Activated T-cell treated with anti-CD3 and anti-CD28 coated beads, Interleukin-2, amount 50 U/mL, for 24 hours (primary cell): ENCODE measurements around the gene HIVEP3.
A peak's percentile ranks its signal among the peaks of the same experiment; 100 is the strongest.

Source experiments
- DNase-seq: peaks from one replicate; pipeline ENCODE4 v3.0.0-alpha.2; 2020
- H3K27ac Mint-ChIP-seq: 2 replicates; pipeline ENCODE4 v1.8.0; 2020; ENCODE audit warnings: mild to moderate bottlenecking, mixed read lengths
- H3K27me3 Mint-ChIP-seq: 2 replicates; pipeline ENCODE4 v1.8.0; 2020; ENCODE audit warnings: mixed read lengths
- H3K36me3 Mint-ChIP-seq: 2 replicates; pipeline ENCODE4 v1.8.0; 2020; ENCODE audit warnings: low read depth, mixed read lengths
- H3K4me1 Mint-ChIP-seq: 2 replicates; pipeline ENCODE4 v1.8.0; 2020; ENCODE audit warnings: low read depth, mixed read lengths
- H3K4me3 Mint-ChIP-seq: 2 replicates; pipeline ENCODE4 v1.8.0; 2020; ENCODE audit warnings: mild to moderate bottlenecking, moderate library complexity, mixed read lengths
- H3K9me3 Mint-ChIP-seq: 2 replicates; pipeline ENCODE4 v1.8.0; 2020; ENCODE audit warnings: mixed read lengths

Gene HIVEP3

DNA sequence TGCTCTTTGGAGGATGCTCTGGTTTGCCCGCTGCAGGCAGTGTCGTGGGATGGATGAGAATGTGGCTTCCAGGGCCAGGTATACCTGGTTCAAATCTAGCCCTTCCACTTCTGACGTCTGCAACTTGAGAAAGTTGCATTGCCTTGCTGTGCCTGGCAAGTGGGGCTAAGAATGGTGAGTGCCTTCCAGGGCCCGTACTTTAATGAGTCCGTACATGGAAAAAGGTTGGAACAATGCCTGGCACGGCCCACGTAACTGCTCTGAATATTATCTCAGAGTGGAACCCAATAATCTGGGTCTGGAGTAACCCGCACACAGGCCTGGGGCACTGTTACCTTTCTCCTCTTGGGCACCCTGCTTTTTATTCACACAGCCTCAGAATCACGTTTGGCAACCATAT lies 287.6 kb downstream of the HIVEP3 start:
- Mint-ChIP-seq H3K36me3 (peaks cover 93% of the 10 kb centered on the region), H3K4me3 (no peak overlapping the region), H3K9me3 (no peaks in the 10 kb centered on the region), H3K27me3 (no peaks in the 10 kb centered on the region), H3K27ac (no peak overlapping the region), H3K4me1 (peaks cover 94% of the 10 kb centered on the region)
- DNase-seq = peak; percentile 17

DNA sequence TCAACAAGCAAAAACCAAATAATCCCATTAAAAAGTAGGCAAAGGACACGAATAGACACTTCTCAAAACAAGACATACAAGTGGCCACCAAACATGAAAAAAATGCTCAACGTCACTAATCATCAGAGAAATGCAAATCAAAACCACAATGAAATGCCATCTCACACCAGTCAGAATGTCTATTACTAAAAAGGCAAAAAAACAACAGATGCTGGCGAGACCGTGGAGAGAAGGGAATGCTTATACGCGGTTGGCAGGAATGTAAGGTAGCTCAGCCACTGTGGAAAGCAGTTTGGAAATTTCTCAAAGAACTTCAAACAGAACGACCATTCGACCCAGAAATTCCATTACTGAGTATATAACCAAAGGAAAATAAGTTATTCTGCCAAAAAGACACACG lies 289.2 kb downstream of the HIVEP3 start:
- Mint-ChIP-seq H3K9me3 (no peaks in the 10 kb centered on the region), H3K4me3 (no peak overlapping the region), H3K27ac (peak overlapping the region; percentile 6), H3K36me3 (peaks cover 91% of the 10 kb centered on the region), H3K27me3 (no peaks in the 10 kb centered on the region), H3K4me1 (peaks cover 86% of the 10 kb centered on the region)
- no peak for DNase-seq

DNA sequence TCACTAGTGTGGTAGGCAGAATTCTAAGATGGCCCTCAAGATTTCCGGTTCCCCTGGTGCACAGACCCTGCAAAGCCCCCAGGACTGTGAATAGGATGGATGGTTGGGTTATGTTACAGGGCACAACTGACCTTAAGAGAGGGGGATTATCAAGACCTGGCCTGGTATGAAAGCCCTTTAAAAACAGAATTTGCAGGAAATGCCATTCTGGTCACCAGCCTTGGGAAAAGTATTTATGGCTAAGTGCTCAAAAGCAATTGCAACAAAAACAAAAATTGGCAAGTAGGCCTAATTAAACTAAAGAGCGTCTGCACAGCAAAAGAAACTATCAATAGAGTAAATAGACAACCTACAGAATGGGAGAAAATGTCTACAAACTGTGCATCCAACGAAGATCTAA lies 289.6 kb downstream of the HIVEP3 start:
- Mint-ChIP-seq H3K4me1 (peaks cover 86% of the 10 kb centered on the region), H3K36me3 (peaks cover 92% of the 10 kb centered on the region), H3K27ac (peak overlapping the region; percentile 6)

DNA sequence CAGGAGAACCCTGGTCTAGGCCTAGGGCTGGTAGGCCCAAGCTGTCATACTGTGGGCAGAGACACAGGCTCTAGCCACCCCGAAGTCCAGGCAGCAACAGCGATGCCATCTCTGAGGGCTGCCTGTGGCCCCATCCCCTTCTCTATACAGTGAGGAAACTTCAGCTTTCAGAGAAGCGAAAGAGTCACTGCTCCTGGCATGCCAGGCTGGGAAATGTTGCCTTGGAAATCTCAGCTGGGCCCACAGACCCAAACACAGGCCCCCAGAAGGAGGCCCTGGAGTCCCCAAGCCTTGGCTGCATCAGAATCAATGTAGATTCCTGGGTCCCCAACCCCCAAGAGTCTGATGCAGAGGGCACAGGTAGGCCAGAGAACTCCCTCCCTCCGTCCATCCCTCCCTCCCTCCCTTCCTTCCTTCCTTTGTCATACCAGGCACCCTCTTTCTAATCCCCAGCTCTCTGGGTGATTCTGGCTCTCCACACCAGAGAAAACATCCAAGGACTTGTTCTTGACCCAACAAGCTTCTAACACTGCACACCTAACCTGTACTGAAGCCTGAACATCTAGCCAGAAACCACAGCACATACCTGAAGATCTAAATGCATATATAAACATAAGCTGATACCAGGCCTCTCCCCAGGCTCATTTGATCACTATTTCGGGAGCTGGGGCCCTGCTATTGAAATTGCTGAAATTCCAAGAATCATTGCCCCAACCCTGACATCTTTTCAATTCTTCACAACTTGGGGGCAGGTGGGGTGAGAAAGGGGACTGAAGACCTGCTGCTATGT lies 291.0 kb downstream of the HIVEP3 start:
- Mint-ChIP-seq H3K36me3 (peaks cover 92% of the 10 kb centered on the region), H3K4me3 (no peak overlapping the region), H3K4me1 (peaks cover 86% of the 10 kb centered on the region), H3K27me3 (no peaks in the 10 kb centered on the region), H3K9me3 (no peaks in the 10 kb centered on the region), H3K27ac (peak overlapping the region; percentile 84)
- no peak for DNase-seq

More for the DNA sequence above, 289.6 kb downstream of the HIVEP3 start:
- H3K27me3 Mint-ChIP-seq = no peaks in the 10 kb centered on the region
- no peak overlapping the region for H3K4me3 Mint-ChIP-seq
- DNase-seq = no peak
- no peaks in the 10 kb centered on the region for H3K9me3 Mint-ChIP-seq

DNA sequence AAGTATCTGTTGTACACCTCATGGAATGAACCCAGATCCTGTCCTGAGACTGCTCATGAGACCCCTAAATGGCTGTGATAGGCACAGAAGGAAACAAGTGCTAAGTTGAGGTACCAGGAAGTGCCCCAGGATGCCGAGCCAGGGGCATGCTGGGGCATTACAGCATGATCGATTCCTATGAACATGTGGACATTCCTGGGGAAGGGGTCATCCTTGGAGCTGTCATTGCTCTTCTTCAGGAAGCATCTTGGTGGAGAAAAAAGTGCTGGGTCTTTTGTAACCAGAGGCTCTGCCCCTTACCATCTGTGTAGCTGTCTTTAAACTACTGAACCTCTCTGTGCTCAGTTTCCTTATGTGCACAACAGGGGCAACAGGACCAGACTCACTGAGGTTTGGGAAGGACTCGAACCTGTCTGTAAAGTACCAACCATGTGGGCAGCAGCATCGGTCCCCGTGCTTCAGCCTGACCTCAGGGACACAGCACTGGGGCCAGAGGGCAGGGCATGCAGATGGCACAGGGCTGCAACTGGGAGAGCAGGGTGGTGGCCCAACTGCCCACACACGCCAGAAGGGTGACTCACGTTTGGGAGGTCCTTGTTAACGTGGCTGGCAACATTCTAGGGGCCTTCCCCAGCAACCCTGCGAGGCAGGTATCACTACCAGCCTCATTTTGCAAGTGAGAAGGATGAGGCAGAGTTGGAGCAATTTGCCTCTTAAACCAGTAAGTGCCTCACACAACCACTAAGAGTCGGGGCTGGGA lies 291.9 kb downstream of the HIVEP3 start:
- Mint-ChIP-seq H3K9me3 (no peaks in the 10 kb centered on the region), H3K4me3 (no peak overlapping the region), H3K4me1 (peaks cover 88% of the 10 kb centered on the region), H3K36me3 (peaks cover 92% of the 10 kb centered on the region), H3K27me3 (no peaks in the 10 kb centered on the region), H3K27ac (peak overlapping the region; percentile 84)
- DNase-seq = peak; percentile 70

DNA sequence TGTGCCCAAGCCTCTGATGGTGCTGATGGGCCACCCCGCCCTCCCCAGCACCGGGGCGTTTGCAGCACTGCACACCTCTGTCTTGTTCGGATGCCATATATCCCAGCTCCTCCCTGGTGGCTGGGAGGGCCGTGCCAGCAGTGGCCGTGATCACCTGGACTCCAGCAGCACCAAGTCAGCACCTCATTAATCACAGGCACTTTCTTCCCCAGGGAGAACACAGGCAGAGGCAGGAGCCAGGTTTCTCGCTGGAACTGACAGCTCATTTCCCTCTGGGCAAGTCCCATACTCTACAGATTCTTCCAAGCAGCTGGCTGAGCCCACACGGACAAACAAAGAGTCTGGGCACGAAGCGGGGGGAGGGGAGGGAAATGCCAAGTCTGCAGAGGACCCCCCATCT lies 292.6 kb downstream of the HIVEP3 start:
- no peak overlapping the region for H3K4me3 Mint-ChIP-seq
- DNase-seq = peak; percentile 29
- no peaks in the 10 kb centered on the region for H3K27me3 Mint-ChIP-seq
- peak overlapping the region; percentile 67 for H3K27ac Mint-ChIP-seq
- H3K9me3 Mint-ChIP-seq = no peaks in the 10 kb centered on the region
- H3K36me3 Mint-ChIP-seq = peaks cover 92% of the 10 kb centered on the region
- peaks cover 87% of the 10 kb centered on the region for H3K4me1 Mint-ChIP-seq

DNA sequence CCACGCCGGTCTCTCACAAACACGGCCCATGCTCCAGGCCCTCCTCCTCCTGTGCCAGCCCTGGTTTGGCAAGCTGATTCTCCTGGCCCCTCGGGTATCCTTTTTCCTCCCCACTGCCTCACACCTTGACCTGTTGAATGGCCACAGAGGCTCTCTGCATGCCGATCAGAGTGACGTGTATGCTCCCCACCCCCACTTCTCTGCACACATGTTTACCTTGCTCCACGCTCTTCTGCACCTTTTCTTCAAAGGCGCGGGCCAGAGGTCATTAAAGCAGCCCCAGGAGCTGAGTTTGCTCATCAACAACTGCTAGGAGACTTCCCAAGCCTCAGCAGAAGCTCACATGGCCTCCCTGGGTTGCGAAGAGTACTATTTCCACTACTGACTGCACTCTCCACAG lies 295.0 kb downstream of the HIVEP3 start:
- Mint-ChIP-seq H3K4me1 (peaks cover 71% of the 10 kb centered on the region), H3K27me3 (no peaks in the 10 kb centered on the region), H3K36me3 (peaks cover 94% of the 10 kb centered on the region), H3K27ac (peak overlapping the region; percentile 80), H3K9me3 (no peaks in the 10 kb centered on the region), H3K4me3 (no peak overlapping the region)
- no peak for DNase-seq

DNA sequence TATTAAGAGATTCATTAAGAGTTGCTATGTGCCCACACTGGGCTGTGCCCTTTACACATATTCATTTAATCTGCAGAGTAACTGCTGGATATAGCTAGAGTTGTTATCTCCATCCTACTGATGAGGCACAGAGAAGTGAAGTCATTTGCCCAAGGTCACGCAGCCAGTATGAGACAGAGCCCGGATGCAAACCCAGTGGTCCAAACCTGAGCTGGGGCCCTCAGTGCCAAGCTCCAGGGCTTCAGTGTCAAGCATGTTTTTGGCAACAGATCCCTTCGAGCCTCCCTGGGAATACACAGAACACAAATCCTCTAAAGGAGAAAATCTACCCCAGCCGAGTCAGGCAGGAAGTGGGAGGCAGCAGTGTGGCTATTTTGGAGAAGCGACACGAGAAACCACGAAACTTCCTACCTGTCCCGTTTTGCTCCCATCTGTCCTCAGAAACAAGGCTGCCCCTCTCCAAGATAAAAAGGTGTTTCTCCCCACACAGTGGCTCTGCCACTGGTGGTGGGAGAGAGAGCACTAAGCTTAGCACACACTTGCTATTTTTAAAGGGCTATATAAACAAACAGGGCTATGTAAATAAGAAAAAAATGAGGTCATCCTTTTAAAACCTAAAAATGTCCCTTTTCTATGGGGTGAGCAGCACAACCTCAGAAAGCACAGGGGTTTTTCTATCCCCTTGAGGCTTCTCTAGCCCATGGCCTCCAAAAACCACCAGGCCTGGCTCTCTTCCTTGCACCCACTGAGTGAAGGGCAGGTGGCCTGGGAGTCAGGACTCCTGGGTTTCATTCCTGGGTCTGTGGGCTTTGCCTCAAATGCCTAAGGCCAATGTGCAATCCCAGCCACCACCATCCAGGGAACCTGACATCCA lies 295.6 kb downstream of the HIVEP3 start:
- Mint-ChIP-seq H3K27me3 (no peaks in the 10 kb centered on the region), H3K27ac (peak overlapping the region; percentile 80), H3K9me3 (no peaks in the 10 kb centered on the region), H3K4me3 (no peak overlapping the region), H3K4me1 (peaks cover 69% of the 10 kb centered on the region), H3K36me3 (peaks cover 94% of the 10 kb centered on the region)
- peak; percentile 26 for DNase-seq

DNA sequence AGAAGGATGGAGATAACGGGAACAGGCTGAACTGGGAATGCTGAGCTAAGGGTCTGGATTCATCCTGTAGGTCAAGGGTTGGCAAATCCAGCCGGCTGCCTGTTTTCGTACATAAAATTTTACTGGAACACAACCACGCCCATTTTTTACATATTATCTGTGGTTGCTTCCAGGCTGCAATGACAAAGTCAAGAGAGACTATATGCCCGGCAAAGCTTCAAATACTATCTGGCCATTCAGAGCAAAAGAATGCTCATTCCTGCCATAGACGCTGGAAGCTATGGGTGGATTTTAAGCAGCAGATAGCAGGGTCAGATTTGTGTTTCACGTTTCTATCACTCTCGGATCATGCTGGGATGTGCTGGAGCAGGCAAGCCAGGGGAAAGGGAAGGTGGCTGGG lies 296.3 kb downstream of the HIVEP3 start:
- DNase-seq = no peak
- H3K36me3 Mint-ChIP-seq = peaks cover 94% of the 10 kb centered on the region
- H3K4me1 Mint-ChIP-seq = peaks cover 66% of the 10 kb centered on the region
- no peaks in the 10 kb centered on the region for H3K9me3 Mint-ChIP-seq
- H3K4me3 Mint-ChIP-seq = no peak overlapping the region
- H3K27ac Mint-ChIP-seq = peak overlapping the region; percentile 42
- no peaks in the 10 kb centered on the region for H3K27me3 Mint-ChIP-seq

DNA sequence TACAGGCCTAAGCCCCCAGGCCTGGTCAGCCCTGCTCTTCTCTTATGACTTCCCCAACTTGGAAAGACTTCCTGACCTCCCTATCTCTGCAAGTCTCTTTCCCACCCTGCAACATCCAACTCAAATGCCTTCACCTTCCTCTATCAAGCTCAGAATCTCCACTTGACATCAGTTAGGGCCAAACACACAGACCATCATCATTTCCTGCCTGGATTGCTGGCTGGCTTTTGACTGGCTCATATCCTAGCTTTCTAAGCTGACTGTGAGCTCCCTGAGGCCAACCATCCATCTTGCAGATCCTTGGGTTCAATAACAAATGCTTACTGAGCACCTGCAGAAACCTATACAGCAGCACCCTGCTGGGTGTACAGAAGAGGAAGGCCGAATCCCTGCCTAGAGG lies 296.9 kb downstream of the HIVEP3 start:
- Mint-ChIP-seq H3K27me3 (no peaks in the 10 kb centered on the region), H3K4me3 (no peak overlapping the region), H3K9me3 (no peaks in the 10 kb centered on the region), H3K36me3 (peaks cover 94% of the 10 kb centered on the region), H3K27ac (peak overlapping the region; percentile 44), H3K4me1 (peaks cover 60% of the 10 kb centered on the region)
- DNase-seq = peak; percentile 20

DNA sequence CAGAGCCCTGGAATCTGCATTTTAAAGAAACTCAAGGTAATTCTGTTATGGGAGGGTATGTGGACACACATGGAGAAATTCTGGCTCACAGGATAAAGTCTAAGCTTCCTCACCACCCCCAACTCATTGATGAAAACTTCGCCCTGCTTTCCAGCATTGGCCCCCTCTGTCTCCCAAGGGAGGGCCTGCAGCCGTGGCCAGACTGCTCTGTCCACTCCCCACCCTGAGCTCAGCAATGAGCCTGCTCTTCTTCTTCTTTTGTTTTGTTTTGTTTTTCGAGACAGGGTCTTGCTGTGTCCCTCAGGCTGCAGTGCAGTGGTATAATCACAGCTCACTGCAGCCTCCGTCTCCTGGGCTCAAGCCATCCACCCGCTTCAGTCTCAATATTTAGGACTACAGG lies 297.5 kb downstream of the HIVEP3 start:
- H3K4me3 Mint-ChIP-seq = no peak overlapping the region
- no peaks in the 10 kb centered on the region for H3K27me3 Mint-ChIP-seq
- peak overlapping the region; percentile 44 for H3K27ac Mint-ChIP-seq
- no peaks in the 10 kb centered on the region for H3K9me3 Mint-ChIP-seq
- no peak for DNase-seq
- peaks cover 94% of the 10 kb centered on the region for H3K36me3 Mint-ChIP-seq
- H3K4me1 Mint-ChIP-seq = peaks cover 56% of the 10 kb centered on the region

DNA sequence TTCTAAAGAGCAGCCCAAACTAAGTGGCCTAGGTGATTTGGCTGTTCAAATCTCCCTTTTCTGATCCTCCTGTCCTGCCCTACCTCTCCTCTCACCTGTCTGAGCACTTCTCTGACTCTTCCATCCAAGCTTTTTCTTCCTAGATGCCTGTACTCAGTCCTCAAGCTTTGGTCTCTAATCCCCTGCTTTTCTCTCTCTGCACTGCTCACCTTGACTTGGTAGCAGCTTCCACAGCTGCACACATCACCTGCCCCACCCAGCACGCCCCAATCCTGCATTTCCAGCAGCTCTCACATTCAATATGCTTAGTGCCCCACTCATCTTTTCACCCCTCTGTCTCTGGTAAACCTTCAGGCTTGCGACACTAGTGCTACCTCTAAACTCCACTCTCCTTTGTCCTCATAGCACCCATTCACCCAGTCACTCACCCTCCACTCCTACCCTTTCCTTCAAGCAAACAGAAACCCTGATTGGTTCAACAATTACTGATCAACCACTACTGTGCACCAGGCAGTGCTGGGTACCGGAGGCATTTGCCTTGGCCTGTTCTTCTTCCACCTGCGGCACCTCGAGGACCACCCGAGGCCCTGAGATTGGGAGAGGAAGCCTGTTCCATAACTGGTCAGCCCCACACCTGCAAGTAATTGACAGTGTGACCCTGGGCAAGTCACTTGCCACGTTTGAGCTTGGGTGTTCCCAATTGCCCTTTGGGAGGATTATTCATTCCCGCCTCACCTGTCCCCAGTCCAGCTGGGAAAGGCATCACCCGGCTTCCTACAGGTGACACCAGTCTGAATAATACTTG lies 298.2 kb downstream of the HIVEP3 start:
- no peaks in the 10 kb centered on the region for H3K9me3 Mint-ChIP-seq
- H3K27ac Mint-ChIP-seq = peak overlapping the region; percentile 51
- H3K36me3 Mint-ChIP-seq = peaks cover 93% of the 10 kb centered on the region
- H3K4me1 Mint-ChIP-seq = peaks cover 55% of the 10 kb centered on the region
- H3K4me3 Mint-ChIP-seq = no peak overlapping the region
- DNase-seq = peak; percentile 24
- H3K27me3 Mint-ChIP-seq = no peaks in the 10 kb centered on the region

DNA sequence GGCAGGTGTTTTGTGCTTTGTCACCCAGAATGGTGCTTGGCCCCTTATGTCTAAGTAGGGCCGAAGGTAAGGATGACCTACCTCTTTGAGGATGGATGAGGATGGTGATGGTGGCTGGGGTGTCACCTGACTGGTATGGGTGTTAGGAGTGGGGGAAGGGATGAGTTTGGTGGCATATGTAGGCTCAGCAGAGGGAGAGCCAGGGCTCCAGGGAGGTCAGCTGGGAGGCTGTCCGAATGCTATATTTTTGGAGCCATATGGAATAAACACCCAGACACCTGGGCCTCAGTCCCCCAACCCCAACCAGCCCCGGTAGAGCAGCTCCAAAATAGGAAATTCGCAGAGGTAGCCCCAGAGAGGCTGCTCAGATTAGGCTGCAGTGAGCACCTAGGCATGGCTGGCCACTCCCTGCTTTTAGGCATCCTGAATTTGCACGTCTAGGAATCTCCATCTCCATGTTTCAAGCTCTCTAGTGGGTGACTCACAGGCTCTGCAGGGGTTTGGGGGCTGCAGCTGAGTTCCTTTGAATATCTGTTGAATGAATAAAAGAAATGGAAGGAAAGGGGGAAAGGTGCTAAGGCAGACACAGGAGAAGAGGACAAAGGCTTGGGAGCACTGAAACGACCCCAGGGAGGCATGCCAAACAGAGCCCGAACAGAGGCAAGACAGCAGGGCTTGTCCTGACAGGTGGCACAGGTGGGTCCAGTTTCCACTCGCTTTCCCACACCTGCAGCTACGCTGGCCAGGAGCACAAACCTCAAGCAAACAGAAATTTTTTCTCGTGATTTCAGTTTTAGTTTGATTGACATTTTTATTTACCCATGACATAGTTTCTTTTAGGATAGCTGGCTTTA lies 299.0 kb downstream of the HIVEP3 start:
- H3K4me1 Mint-ChIP-seq = peaks cover 58% of the 10 kb centered on the region
- H3K27me3 Mint-ChIP-seq = no peaks in the 10 kb centered on the region
- no peak overlapping the region for H3K4me3 Mint-ChIP-seq
- no peak for DNase-seq
- H3K36me3 Mint-ChIP-seq = peaks cover 97% of the 10 kb centered on the region
- no peaks in the 10 kb centered on the region for H3K9me3 Mint-ChIP-seq
- H3K27ac Mint-ChIP-seq = peak overlapping the region; percentile 37
